HG03432 (cell line): ENCODE measurements around the gene RPL19.

ENCODE experiments used
- ATAC-seq: cut with Tn5 transposase; IDR thresholded peaks from one replicate; pipeline ENCODE4 v1.9.1; 2021; ENCODE audit warnings: mild to moderate bottlenecking, moderate library complexity; ENCODE audit not compliant: unreplicated experiment

RPL19 gene

DNA sequence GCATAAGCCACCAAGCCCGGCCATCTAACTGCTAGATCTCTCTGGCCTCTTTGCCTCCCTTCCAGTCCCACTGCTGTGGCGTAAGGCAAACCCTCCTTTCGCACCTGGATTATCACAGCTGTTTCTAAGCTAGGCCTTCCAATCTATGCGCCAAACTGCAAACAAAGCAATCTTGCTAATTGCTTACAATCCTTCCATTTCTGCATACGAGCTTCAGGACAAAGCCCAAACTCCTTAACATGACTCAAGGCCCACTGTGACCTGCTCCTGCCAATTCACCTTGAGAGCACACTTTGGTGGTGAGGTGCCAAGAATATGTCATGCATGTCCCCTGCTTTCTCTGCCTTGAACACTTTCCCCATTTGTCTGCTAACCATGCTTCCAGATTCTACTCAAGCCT is 28.1 kb upstream of the RPL19 start:
- no peak for ATAC-seq

DNA sequence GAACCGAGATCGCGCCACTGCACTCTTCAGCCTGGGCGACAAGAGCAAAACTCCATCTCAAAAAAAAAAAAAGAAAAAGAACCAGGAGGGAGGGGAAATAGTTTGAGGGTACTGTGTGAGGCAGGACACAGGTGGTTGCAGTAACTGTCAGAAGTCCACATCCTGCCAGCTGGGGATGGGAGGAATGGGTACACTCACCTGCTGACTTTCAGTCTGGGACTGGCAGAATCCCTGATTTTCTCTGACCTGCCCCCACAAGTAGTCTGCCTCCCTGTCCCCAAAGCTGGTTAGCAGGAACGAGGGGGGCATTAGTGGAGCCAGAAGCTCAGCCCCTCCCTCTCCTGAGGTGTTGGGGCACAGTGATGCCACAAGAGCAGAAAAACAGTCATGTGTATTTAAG is 27.0 kb upstream of the RPL19 start:
- no peak for ATAC-seq

DNA sequence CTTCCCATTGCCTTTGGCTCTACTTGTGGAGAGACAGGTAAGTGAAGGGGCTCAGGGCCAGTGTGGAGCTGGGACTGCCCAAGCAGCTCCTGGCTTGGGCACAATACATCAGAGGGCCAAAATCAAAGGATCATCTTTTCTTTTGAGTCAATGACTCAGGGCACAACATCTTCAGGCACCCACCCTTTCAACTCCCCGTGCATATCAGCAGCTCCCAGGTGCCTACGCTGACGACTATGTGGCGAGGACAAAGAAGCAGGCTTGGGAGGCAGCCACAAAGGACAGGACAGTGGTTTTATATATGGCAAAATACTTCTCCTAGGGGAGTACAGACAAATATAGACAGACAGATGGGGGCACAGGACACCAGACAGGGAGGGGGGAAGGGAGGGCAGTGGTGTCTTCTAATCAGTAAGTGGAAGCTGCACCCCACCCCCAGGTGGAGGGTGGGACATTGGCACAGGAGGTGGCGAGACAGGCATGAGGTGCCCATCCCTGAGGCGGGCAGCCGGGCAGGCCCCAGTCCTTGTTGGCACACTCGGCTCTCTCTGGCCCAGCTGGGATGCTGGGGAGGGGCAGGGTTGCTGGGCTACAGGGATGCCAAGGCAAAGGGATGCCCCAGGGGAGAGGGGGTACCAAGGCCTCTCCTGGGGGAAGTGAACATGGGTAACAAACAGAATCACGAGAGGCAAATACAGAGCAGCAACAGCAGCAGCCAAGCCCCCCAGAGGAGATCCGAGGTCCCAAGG is 26.4 kb upstream of the RPL19 start:
- ATAC-seq: no peak

DNA sequence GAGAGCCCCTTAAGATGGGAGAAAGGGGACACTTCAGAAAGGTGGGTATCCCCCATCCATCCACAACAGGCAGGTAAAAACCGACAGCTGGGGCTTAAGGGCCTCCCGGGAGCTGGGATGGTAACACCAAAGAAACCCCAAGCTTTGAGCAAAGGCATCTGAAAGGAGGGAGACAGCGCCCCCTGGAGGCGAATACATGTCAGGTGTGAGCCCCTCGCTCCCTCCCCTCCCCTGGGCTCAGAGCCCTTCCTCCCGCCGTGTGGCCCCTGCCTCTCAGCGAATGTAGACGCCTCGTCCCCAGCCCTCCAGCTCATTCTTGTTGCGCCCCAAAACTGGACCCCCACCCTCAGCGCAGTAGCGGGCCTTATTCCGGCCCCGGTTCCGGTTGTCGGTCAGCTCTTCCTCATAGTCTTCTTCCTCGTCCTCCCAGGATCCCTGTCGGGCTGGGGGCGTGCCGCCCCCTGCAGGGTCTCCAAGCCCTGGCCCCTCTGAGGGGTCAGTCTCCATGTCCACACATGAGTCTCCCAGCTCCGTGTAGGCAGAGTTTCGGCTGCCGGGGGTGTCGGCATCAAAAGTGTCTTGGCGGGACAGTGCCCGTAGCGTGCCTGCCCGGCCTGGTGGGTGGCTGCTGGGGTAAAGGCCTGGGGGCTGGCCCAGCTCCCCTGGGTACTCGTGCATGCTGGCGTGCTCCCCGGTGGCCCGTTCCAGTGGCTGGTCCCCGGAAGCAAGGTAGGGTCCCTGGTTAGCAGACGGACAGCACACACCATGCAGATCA is 25.0 kb upstream of the RPL19 start:
- ATAC-seq: no peak

DNA sequence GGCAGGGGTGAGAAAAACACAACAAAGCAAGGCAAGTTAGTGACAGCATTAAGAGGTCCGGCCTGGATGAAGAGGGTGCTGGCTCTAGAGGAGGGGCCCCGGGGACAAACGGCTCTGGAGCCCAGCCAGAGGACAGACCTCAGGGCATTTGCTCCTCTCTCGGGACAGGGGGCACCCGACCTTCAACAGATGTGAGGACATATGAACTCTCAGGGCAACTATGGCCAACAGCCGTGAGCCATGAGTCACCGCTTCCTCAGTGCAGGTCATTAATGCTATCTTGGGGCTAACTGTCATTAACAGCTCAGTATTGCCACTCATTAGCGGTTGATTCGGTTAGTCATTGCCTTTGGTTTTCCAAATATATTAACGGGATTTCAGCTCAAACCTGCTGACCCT is 24.4 kb upstream of the RPL19 start:
- no peak for ATAC-seq

DNA sequence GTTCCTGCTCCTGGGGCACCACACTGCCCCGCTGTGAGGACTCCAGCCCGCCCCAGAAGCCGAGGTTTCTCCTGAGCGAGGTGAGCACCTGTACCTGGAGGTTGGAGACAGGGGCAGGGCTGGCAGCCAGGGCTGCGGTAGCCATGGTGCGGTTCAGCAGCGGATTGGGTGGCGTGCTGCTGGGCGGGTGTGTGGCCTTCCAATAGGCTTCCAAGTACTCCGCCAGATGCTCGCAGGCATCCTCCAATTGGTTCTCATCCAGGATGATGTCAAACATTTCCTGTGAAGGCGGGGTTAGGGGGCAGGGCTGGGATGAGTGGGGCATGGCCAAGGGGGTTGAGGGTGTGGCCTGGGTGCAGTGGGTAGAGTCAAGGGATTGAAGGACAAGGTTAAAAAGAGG is 22.8 kb upstream of the RPL19 start:
- ATAC-seq: no peak

DNA sequence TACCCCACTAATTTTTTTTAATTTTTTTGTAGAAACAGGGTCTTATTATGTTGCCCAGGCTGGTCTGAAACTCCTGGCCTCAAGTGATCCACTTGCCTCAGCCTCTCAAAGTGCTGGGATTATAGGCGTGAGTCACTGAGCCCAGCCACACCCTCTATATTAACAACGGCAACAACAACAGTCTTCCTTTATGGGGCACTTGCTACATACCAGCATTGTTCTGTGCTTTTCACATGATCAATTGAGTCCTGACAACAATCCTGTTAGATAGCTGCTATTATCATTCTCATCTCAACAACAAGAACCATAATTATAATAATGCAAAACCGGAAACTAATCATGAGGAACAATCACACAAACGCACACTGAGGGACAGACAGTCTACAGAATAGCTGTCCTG is 21.5 kb upstream of the RPL19 start:
- no peak for ATAC-seq

DNA sequence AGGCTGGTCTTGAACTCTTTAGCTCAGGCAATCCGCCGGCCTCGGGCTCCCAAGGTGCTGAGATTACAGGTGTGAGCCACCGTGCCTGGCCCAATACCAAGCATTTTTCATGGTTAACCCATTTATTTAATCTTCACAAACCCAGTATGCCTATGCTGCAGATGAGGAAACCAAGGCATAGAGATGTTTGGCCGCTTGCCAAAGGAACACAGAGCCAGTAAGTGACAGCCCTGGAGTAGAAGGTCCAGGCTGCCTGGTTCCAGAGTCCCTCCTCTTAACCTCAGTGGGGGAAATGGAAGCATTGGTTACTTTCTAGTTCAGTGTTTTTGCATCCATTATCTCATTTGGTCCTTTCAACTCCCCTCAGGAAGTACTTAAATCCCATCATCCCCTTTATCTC is 18.8 kb upstream of the RPL19 start:
- no peak for ATAC-seq

DNA sequence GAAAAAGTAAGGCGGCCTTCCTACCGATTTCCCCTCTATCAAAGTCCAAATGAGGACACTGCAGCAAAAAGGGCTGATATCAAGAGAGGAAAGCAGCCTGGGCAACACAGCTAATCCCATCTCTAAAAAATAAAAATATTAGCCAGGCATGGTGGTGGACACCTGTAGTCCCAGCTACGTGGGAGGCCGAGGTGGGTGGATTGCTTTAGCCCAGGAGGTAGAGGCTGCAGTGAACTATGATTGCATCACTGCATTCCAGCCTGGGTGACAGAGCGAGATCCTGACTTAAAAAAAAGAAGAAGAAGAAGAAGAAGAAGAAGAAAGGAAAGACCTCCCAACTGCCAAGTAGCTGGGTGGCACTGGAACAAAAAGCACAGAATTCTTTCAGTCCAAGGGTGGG is 17.0 kb upstream of the RPL19 start:
- no peak for ATAC-seq

DNA sequence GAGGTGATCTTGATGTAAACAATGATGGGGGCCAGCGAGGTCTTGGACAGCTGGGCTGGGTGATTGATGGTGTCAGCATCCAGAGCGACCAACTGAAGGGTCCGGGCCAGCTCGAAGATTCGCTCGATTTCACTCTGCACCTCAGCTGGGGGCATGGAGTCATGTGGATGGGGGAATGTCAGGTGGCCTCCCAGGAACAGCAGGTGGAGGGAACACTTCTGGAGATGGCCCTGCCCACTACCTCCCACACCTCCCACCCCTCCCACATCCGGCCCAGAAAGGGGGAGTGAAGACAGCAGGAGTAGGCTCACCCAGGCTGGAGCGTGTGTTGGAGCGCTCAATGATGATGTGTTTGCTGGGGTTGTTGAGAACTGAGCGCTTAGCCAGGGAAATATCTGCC is 16.4 kb upstream of the RPL19 start:
- ATAC-seq: no peak

DNA sequence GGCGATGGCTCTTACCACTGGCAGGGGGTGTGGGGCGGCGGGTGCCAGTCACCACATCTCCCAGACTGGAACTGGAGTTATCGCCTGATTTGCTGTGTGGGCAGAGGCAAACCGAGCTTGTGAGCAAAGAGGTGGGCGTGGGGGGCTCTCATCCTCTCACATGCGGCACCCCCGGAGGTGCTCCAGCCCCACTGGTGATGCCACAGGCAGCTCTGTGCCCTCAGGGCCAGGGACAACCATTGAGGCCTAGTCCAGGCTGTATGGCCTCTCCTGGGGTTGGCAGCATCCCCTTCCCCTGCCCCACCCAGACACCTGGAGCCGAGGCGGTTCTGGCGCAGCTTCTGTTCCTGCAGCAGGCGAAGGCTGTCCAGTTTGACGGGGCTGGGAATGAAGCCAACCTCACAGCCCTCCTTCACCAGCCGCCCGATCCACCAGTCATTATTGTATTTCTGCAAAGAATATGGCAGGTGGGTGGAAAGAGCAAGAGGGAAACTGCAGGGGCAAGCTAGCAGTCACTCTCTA is 13.5 kb upstream of the RPL19 start:
- no peak for ATAC-seq

DNA sequence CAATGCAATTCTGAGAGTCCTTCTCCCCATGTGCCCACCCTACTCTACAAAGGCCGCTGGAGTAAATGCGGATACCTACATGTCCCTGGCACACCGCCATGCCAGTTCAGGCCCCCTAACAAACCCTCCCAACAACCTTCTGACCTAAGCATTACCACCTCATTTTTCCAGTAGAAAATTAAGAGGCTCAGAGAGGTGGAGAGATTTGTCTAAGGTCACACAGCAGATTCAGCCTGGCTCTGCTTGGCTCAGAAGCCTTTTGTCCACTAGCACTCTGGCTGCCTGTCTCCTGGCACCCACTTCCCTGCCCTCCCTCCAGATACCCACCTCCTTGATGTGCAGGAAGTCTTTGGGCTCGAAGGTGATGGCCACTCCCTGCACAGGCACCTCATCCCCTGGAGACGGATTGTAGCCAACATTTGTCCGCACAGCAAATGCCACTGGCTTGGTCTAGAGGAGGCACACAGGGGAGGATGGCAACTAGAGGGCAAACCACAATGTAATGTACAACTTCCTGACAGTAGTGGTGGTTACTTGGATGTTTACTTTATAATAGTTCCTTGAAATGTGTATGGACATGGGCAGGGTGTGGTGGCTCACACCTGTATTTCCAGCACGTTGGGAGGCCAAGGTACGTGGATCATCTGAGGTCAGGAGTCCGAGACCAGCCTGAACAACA is 12.8 kb upstream of the RPL19 start:
- no peak for ATAC-seq

DNA sequence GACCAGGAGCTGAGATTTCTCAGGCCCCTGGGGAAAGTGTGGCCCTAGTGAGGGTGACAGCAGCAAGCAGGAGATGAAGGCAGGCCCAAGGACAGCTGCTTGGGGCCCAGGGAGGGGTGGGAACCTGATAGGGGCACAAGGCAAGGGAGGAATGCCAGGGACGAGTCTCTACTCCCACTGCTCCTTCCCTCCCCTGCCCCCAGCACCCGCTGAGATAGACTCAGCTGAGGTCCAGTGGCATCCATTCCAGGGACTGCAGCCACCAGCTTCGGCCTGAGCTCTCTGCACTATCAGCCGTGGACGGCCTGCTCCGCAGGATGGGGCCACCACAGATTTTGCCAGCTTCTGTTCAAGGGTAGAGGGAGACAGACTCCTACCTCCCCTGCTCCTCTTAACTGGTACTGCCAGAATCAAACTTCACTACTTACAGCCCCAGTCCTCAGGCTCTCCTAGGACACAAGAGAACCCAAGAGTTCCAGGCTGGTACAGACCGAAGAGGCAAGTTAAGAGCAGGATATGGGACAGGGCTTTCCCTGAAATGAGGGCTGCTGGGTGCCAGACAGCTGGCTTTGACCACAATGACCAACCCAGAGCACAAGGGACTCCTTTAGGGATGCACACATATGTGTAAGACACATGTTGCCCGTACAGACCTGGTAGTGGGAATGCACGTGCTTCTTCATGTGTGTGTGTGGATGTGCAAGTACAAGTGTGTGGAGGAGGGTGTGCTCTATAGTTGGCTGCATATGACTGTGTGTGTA is 8.2 kb upstream of the RPL19 start:
- ATAC-seq: no peak

DNA sequence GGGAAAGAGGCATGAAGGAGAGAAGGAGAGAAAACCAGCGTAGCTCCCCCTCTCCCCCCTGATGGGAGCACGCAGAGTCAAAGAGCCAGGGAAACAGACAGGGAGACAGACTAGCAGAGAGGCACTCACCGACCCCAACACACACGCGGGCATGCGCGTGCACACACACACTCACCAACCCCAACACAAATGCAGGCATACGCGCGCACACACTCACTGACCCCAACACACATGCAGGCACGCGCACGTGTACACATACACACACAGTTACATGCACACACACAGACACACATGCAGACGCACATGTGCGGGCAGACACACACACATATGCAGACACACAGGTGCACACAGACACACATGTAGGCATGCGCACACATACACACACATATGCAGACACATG is 7.2 kb upstream of the RPL19 start:
- no peak for ATAC-seq

DNA sequence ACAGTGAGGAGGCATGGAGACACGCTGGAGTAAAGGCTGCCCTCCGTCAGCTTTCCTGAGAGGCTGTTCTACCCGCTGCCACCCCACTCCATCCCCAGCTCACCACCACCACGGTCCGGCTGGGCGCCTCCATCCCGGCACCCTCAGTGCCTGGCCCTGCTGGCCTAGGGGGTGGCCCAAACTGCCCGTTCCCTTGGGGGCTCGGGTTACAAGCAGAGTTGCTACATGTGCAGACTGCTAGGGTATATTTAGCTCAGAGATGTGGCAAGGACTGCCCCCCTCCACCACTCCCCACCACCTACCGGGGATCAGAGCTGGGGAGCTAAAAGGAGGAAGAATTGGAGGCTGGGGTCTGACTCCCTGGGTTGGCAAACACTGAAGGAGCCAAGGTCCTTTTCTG is 6.7 kb upstream of the RPL19 start:
- no peak for ATAC-seq

DNA sequence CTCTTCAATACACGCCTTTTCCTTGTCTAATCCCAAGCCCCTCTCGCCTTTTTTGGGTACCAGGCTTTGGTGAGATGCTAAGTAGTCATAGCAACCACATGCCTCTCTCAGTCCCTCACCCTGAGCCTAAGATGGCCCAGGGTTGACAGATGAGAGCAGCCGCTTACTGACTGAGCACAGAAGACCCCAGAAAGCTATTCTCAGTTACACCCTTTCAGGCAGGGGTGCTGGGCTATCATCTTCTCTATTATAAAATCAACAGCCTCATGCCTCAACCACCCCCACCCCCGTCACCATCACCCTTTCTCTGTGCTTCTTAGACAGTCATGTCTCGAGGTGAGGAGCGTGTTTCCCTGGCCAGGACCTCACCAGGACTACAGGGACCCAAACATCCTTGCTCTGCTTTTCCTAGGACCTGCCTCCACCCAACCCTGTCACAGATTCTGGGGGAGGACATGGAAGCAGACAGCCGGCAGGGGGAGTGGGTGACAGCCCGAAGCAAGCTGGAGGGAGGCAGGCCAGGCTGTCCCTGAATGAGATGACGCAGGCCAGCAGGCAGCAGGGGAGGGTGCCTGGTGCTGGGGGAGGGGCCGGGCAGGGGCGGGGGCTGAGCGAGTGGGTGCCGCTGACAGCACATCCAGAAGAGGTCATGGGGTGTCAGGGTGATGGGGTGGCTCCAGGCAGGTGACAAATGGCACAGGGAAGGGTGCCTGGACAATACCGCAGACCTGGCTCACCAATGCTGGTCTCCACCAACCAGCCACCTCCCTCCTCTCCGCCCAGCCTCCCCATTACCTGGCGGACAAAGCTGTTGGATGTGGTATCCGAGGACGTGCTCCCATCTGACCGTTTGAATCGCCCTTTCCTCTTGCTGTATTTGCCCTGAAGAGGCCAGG is 5.7 kb upstream of the RPL19 start:
- no peak for ATAC-seq

DNA sequence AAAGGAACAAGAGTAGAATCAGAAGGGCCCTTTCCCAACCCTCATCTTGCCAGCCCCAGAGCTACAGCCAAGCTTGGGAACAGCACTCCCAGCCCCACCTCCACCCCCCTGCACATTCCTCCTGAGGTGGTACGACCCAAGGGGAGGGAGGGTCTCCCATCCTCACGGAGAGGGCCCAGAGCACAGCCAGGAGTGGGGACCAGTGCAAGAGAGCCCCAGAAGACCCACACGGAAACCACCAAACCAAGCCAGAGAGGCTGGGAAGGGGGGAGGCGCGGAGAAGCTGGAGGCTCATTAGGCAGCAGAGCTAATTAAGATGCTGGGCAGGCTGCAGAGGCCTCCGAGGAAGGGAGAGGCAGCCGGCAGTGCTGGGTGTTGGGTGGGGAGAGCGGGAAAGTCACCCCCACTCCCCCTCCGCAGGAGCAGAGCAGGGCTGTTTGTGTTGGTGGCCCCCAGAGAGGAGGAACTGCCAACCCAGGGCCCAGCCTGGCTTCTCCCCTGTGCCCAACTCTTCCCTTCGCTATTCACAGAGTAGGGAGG is 5.0 kb upstream of the RPL19 start:
- no peak for ATAC-seq

DNA sequence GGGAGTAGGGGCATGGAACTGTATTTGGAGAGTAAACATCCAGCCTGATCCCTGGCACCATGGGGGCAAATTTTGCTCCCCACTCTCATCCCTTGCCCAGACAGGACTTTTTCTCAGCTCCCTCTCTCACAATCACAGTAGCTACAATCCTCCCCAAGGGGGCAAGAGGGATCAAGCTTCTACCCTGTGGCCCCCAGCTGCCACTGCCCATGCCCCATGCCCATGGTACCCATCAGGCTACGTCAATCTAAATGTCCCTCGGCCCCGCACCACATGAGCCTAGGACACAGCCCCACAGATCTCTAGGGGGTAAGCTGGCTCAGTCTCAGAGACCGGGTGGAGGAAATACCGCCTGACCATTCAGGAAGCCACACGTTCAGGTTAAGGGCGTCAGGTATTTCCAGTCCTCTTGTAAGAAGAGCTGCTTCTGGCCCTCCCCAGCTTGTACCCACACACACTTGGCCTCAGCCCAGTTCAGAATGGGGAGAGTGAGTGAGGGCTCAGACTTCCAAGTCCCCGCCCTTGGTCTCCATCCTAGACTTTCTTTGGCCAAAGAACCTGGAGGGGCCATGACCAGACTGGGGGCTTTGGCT is 4.4 kb upstream of the RPL19 start:
- ATAC-seq: no peak

DNA sequence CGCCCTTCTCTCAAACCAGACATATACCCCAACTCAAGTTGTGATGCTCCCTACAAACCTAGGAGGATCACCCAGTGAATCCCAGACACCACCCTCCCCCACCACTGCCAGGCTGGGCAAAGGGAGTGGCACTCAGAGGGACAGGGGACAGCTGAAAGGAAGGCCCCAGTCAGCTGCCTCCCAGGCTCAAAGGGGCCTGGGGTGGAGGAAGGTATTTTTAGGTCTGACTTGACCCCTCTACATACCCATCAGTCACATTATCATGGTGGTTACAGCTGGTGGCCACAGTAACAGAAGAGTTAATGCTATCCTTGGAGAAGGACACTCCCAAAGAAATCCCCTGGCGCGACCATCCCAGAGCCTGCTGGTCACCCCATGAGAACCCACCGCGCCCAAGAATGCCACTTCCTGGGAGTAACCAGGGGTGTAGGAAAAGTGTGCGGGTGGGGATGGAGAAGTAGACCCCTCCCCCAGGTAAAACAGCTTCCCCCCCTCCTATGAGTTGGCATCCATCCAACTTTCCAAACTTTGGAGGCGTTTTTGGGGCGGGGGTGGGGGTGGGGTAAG is 3.8 kb upstream of the RPL19 start:
- no peak for ATAC-seq
